Measurements from ENCODE around the gene NSUN5.

Gene NSUN5

DNA sequence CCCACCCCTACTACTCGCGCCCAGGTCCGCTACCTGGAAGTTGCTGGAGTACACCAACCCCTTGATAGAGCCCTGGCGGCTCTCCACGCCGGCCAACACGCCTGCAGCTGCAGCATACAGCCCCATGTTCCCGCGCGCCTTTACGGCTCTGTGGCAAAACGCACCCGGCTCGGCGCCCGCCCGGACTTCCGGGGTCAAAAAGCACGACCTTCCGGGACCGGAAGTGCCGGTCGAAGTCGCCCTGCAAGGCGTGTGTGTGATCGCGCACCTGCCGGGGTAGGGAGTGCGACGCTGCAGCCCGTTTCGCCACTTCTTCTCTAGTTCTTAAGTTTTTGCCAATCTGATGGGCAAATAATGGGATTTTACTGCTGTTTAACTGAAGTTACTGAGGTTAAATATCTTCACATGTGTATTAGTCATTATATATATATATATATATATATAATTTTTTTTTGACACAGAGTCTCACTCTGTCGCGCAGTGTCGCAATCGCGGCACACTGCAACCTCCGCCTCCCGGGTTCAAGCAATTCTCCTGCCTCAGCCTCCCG is at the start of gene NSUN5:
Gene NSUN5 (minus strand): TSS at position 162 of the 550 bp plus-strand sequence. CDS start 36 bp downstream, at position 126.
- TF ChIP-seq, protein P1, sequence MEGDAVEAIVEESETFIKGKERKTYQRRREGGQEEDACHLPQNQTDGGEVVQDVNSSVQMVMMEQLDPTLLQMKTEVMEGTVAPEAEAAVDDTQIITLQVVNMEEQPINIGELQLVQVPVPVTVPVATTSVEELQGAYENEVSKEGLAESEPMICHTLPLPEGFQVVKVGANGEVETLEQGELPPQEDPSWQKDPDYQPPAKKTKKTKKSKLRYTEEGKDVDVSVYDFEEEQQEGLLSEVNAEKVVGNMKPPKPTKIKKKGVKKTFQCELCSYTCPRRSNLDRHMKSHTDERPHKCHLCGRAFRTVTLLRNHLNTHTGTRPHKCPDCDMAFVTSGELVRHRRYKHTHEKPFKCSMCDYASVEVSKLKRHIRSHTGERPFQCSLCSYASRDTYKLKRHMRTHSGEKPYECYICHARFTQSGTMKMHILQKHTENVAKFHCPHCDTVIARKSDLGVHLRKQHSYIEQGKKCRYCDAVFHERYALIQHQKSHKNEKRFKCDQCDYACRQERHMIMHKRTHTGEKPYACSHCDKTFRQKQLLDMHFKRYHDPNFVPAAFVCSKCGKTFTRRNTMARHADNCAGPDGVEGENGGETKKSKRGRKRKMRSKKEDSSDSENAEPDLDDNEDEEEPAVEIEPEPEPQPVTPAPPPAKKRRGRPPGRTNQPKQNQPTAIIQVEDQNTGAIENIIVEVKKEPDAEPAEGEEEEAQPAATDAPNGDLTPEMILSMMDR (IDR thresholded peaks at IDR 0.05; ENCODE audit: low read depth, low read length): no peak
- peak; percentile 68 to 71 for DNase-seq (ENCODE audit: low read depth in 2 of 2)
- H3K4me3 ChIP-seq (replicated peaks in 1 of 2; ENCODE audit: low read depth in 2 of 2, low read length in 2 of 2): peak within 1 kb of the TSS; percentile 67 to 69

DNA sequence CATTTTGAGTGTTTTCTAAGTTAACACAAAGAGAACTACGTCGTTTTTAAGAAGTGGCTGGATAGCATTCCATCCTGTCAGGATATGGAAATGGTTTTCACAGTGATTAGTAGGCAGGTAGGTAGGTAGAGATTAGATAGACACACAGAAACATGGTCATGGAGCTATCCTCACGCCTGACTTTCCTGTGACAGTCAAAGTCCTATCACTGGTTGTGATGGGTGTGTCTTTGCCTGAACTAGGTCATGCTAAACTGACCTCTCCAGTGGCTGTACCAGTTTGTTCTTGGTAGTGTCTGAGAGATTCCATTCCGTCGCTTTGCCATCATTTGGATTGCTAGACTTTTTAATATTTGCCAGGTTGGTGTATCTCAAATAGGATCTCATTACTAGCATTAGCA is 47.5 kb upstream of the NSUN5 start:
- TF ChIP-seq, protein P1 (IDR thresholded peaks at IDR 0.05; ENCODE audit: low read depth, low read length): no peak
- no peak overlapping the region for H3K4me3 ChIP-seq (replicated peaks in 1 of 2; ENCODE audit: low read depth in 2 of 2, low read length in 2 of 2)
- no peak for DNase-seq (ENCODE audit: low read depth in 2 of 2)

DNA sequence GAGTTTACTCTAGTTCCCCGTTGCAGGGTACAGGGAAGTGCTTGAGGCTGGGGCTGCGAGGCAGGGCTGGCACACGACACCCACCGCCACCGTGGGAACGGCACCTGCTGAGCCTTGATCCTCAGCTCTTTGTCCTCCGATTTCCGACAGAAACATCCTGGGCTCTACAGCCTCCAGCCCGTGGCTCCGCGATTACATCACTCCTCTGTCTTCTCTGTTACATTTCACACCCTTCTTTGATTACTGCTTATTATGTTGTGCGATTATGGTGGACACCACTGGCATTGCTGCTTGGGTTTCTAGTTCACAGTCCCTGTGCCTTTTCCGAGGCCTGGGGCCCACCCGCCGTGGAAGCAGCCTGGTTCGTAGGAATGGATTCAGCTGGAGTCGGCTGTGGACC is 46.2 kb upstream of the NSUN5 start:
- TF ChIP-seq, protein P1 (IDR thresholded peaks at IDR 0.05; ENCODE audit: low read depth, low read length): no peak
- no peak overlapping the region for H3K4me3 ChIP-seq (replicated peaks in 1 of 2; ENCODE audit: low read depth in 2 of 2, low read length in 2 of 2)
- DNase-seq (ENCODE audit: low read depth in 2 of 2): no peak

DNA sequence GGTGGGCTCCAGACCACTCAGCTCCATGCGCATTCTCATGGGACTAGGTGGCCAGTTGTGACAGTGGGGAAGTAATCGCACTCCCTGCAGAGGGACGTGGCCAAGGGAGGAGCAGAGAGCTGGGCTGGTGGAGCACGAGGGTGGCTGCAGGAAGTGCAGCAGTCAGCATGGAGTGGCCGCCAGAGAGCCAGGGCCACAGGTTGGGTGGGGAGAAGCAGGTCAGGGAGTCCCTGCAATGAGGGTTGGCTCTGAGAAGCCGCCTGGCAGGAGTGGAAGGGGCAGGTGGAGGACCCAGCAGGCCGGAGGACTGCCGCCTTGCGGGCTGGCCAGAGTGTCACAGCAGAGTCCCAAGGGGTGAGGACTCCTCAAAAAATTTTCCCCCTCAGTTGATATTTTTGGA is 45.6 kb upstream of the NSUN5 start:
- TF ChIP-seq, protein P1 (IDR thresholded peaks at IDR 0.05; ENCODE audit: low read depth, low read length): no peak
- DNase-seq (ENCODE audit: low read depth in 2 of 2): no peak
- no peak overlapping the region for H3K4me3 ChIP-seq (replicated peaks in 1 of 2; ENCODE audit: low read depth in 2 of 2, low read length in 2 of 2)

DNA sequence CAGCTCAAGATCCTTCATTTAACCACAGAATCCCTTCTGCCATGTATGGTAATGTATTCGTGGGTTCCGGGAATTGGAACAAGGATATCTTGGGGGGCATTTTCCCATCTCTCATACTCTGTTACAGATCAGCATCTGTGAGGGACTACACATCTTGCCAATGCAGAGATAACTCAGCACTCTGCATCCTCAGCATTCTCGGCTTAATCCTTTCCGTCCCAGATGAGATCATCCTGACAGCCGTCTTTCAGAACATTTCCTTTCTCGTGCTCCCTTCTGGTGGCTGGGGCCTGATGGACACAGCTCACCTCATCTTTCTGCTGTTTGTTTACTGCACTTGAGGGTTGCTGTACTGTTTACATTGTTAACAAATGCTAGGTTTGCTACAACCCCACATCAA is 44.6 kb upstream of the NSUN5 start:
- H3K4me3 ChIP-seq (replicated peaks in 1 of 2; ENCODE audit: low read depth in 2 of 2, low read length in 2 of 2): no peak overlapping the region
- TF ChIP-seq, protein P1 (IDR thresholded peaks at IDR 0.05; ENCODE audit: low read depth, low read length): no peak
- no peak for DNase-seq (ENCODE audit: low read depth in 2 of 2)

DNA sequence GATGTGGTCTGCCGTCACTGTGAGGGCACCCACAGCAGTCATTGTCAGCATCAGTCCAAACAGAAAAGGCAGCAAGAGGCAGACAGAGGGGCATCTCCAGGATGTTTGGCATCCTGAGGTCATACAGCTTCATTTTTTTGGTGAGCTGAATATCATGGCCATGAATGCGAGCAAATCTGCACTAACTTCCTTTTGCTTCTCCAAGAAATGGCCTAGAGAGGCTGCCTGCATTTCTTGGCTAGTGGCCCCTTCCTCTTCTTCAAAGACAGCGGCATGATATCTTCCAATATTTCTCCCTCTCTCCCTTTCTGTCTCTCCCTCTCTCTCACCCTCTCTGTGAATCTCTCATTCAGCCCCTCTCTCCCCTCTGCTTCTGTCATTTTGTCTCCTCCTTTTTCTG is 44.2 kb upstream of the NSUN5 start:
- DNase-seq (ENCODE audit: low read depth in 2 of 2): no peak
- H3K4me3 ChIP-seq (replicated peaks in 1 of 2; ENCODE audit: low read depth in 2 of 2, low read length in 2 of 2): no peak overlapping the region
- TF ChIP-seq, protein P1 (IDR thresholded peaks at IDR 0.05; ENCODE audit: low read depth, low read length): no peak

All from cardiac fibroblast (primary cell).